G401 (cell line): Measurements from ENCODE around the gene CTTNBP2NL. TPM values are rescaled to one million over a fixed set of nuclear protein-coding genes. Genes with fewer than 3 reads are reported as not detected.

Experiments
- total RNA-seq: library from RNA; depleted of rRNA; stranded (reverse); fragments of >200 nt; shearing (Covaris generic); gene quantifications from 2 replicates; pipeline ENCODE4 v1.2.3, GENCODE V29; 2014; rRNA removed

The CTTNBP2NL gene
- total RNA-seq, 1 experiment from 2014 or later, result 13.2 TPM

Other genes starting within 250 kb of the CTTNBP2NL start
- 14.6 and 17.3 TPM in 2 replicates for gene WNT2B, start 112.8 kb downstream of the CTTNBP2NL start, total RNA-seq
- gene ST7L, start 222.9 kb downstream of the CTTNBP2NL start, total RNA-seq, result 23.9 and 34.4 TPM in 2 replicates
- gene CAPZA1, start 223.6 kb downstream of the CTTNBP2NL start, total RNA-seq, result 243 and 371 TPM in 2 replicates